GM23338 (cell line): ENCODE measurements around the gene DENND1B. TPM values are rescaled to one million over a fixed set of nuclear protein-coding genes. Genes with fewer than 3 reads are reported as not detected.

ENCODE experiments used
- ATAC-seq: fragments of 200-7000 bp; cut with Tn5 transposase; 3 replicates; pipeline ENCODE4 v1.9.1; 2020
- DNase-seq: peaks from one replicate; pipeline ENCODE4 v3.0.0-alpha.2; 2015; ENCODE audit warnings: low spot score
- H2AFZ ChIP-seq: fragments of 200-600 bp; sonication (generic); 2 replicates; pipeline ENCODE4 v1.8.0; 2016; ENCODE audit warnings: antibody characterized with exemption, mild to moderate bottlenecking, moderate library complexity
- H3F3A ChIP-seq: fragments of 200-600 bp; sonication (generic); replicated peaks from 2 replicates; pipeline ENCODE4 v1.8.0; 2017; ENCODE audit warnings: antibody characterized with exemption, mixed run types, low read depth
- H3K27ac ChIP-seq: fragments of 200-600 bp; sonication (generic); 2 replicates; pipeline ENCODE4 v1.6.1; 2016; ENCODE audit warnings: low read depth
- H3K27me3 ChIP-seq: fragments of 200-600 bp; sonication (generic); 2 replicates; pipeline ENCODE4 v1.8.0; 2016; ENCODE audit warnings: mild to moderate bottlenecking, mixed run types, moderate library complexity; ENCODE audit not compliant: insufficient read depth
- H3K36me3 ChIP-seq: fragments of 200-600 bp; sonication (generic); 2 replicates; pipeline ENCODE4 v1.8.0; 2016; ENCODE audit warnings: mild to moderate bottlenecking; ENCODE audit not compliant: insufficient read depth
- H3K4me1 ChIP-seq: fragments of 200-600 bp; sonication (generic); 2 replicates; pipeline ENCODE4 v1.8.0; 2016; ENCODE audit warnings: mild to moderate bottlenecking, moderate library complexity; ENCODE audit not compliant: insufficient read depth
- H3K4me2 ChIP-seq: fragments of 200-600 bp; sonication (generic); 2 replicates; pipeline ENCODE4 v1.7.1; 2017; ENCODE audit warnings: mixed run types
- H3K4me3 ChIP-seq: fragments of 200-600 bp; sonication (generic); 2 replicates; pipeline ENCODE4 v1.6.1; 2016; ENCODE audit warnings: mixed run types
- H3K79me2 ChIP-seq: fragments of 200-600 bp; sonication (generic); replicated peaks from 2 replicates; pipeline ENCODE4 v1.8.0; 2017; ENCODE audit warnings: mild to moderate bottlenecking; ENCODE audit not compliant: insufficient read depth
- H3K9me2 ChIP-seq: fragments of 200-600 bp; sonication (generic); 2 replicates; pipeline ENCODE4 v1.8.0; 2017; ENCODE audit not compliant: insufficient read depth
- H4K20me1 ChIP-seq: fragments of 200-600 bp; sonication (generic); replicated peaks from 2 replicates; pipeline ENCODE4 v1.8.0; 2017; ENCODE audit warnings: mild to moderate bottlenecking; ENCODE audit not compliant: insufficient read depth
- H3K27ac Mint-ChIP-seq: 2 replicates; pipeline ENCODE4 v1.8.0; 2020; ENCODE audit warnings: inconsistent platforms, mild to moderate bottlenecking, moderate library complexity, mixed read lengths
- H3K27me3 Mint-ChIP-seq: 3 replicates; pipeline ENCODE4 v1.8.0; 2022; ENCODE audit warnings: low read depth, mild to moderate bottlenecking, moderate library complexity, mixed read lengths, inconsistent platforms; ENCODE audit not compliant: insufficient read depth, poor library complexity
- H3K36me3 Mint-ChIP-seq: 3 replicates; pipeline ENCODE4 v1.8.0; 2021; ENCODE audit warnings: low read depth, mild to moderate bottlenecking, inconsistent platforms, moderate library complexity, mixed read lengths
- H3K4me1 Mint-ChIP-seq: 3 replicates; pipeline ENCODE4 v1.8.0; 2020; ENCODE audit warnings: mild to moderate bottlenecking, inconsistent platforms, mixed read lengths
- H3K4me3 Mint-ChIP-seq: 3 replicates; pipeline ENCODE4 v1.8.0; 2021; ENCODE audit warnings: moderate library complexity, mild to moderate bottlenecking, inconsistent platforms, mixed read lengths
- H3K9me3 Mint-ChIP-seq: 3 replicates; pipeline ENCODE4 v1.8.0; 2020; ENCODE audit warnings: moderate library complexity, mild to moderate bottlenecking, inconsistent platforms, mixed read lengths
- CREB1 ChIP-seq: fragments of 250-450 bp; sonication (Bioruptor Pico); IDR thresholded peaks from 2 replicates; pipeline ENCODE4 v1.5.0; 2020; ENCODE audit warnings: low read depth, mild to moderate bottlenecking, moderate library complexity
- CTCF ChIP-seq, 2 experiments: fragments of 200-600 bp in 1 of 2; sonication (generic) in 1 of 2; conservative IDR thresholded peaks; 2 replicates each; pipeline versions ENCODE4 v1.5.1 to v1.6.1; 2016 to 2017; ENCODE audit warnings: antibody characterized with exemption in 2 of 2, low read depth in 2 of 2, mild to moderate bottlenecking in 2 of 2, moderate library complexity in 1 of 2
- ETS1 ChIP-seq: IDR thresholded peaks from 2 replicates; pipeline ENCODE4 v1.6.1; 2016; ENCODE audit warnings: antibody characterized with exemption
- EZH2 ChIP-seq: fragments of 200-600 bp; sonication (generic); IDR thresholded peaks from one replicate; pipeline ENCODE4 v1.8.0; 2017; ENCODE audit warnings: antibody characterized with exemption, mild to moderate bottlenecking, low read depth; ENCODE audit not compliant: unreplicated experiment
- EZH2phosphoT487 ChIP-seq: fragments of 200-600 bp; sonication (generic); IDR thresholded peaks from one replicate; pipeline ENCODE4 v1.8.1; 2018; ENCODE audit warnings: antibody characterized with exemption; ENCODE audit not compliant: unreplicated experiment
- JUNB ChIP-seq: IDR thresholded peaks from one replicate; pipeline ENCODE4 v1.6.1; 2016; ENCODE audit warnings: antibody characterized with exemption; ENCODE audit not compliant: unreplicated experiment
- NANOG ChIP-seq: IDR thresholded peaks from 2 replicates; pipeline ENCODE4 v1.6.1; 2016; ENCODE audit warnings: antibody characterized with exemption, borderline replicate concordance
- POLR2AphosphoS5 ChIP-seq: IDR thresholded peaks from 2 replicates; pipeline ENCODE4 v1.6.1; 2016; ENCODE audit warnings: antibody characterized with exemption, low read depth
- REST ChIP-seq: IDR thresholded peaks from one replicate; pipeline ENCODE4 v1.6.1; 2018; ENCODE audit warnings: antibody characterized with exemption; ENCODE audit not compliant: unreplicated experiment
- STAT1 ChIP-seq: IDR thresholded peaks from one replicate; pipeline ENCODE4 v1.6.1; 2016; ENCODE audit warnings: antibody characterized with exemption; ENCODE audit not compliant: unreplicated experiment
- ZNF114 ChIP-seq: fragments of 250-450 bp; sonication (Bioruptor Pico); IDR thresholded peaks from 2 replicates; pipeline ENCODE4 v1.5.0; 2020; ENCODE audit warnings: mild to moderate bottlenecking, moderate library complexity
- ZNF331 ChIP-seq: fragments of 250-450 bp; sonication (Bioruptor Pico); IDR thresholded peaks from 2 replicates; pipeline ENCODE4 v1.5.0; 2020; ENCODE audit warnings: low read depth, mild to moderate bottlenecking, moderate library complexity
- ZNF462 ChIP-seq: fragments of 250-450 bp; sonication (Bioruptor Pico); IDR thresholded peaks from 2 replicates; pipeline ENCODE4 v1.5.0; 2020; ENCODE audit warnings: mild to moderate bottlenecking, moderate library complexity
- polyA plus RNA-seq: library from polyadenylated mRNA; unstranded; fragments of >200 nt; fragmentation: Nextera tagmentation; extraction: Ambion mirVana; gene quantifications from 2 replicates; pipeline ENCODE4 v1.2.1, GENCODE V29; 2016
- total RNA-seq: library from RNA; depleted of rRNA; stranded (reverse); fragments of >200 nt; shearing (Covaris generic); gene quantifications from 2 replicates; pipeline ENCODE4 v1.2.3, GENCODE V29; 2014

The DENND1B gene
- total and polyA plus RNA-seq, 2 experiments from 2014 or later, result 4.3 to 5.2 TPM

GRCh38 chr1:197659171-197659570 lies 116.1 kb downstream of the DENND1B start:
- no peaks in the 10 kb centered on the region for H3K27me3 Mint-ChIP-seq
- Histone ChIP-seq H3K79me2 (no peaks in the 10 kb centered on the region), H3K36me3 (no peaks in the 10 kb centered on the region), H3K4me2 (no peak overlapping the region), H3K27ac (no peak overlapping the region), H3K27me3 (no peaks in the 10 kb centered on the region), H4K20me1 (no peaks in the 10 kb centered on the region), H3K9me2 (no peaks in the 10 kb centered on the region), H3K4me1 (no peaks in the 10 kb centered on the region), H3K4me3 (no peak overlapping the region), H3F3A (no peaks in the 10 kb centered on the region), H2AFZ (no peak overlapping the region)
- no peak for ATAC-seq
- no peak for DNase-seq
- no peaks in the 10 kb centered on the region for H3K36me3 Mint-ChIP-seq
- TF ChIP-seq CTCF (conservative IDR thresholded peaks at IDR 0.05; ENCODE audit: low read depth in 2 of 2) (no peak), STAT1 (no peak), NANOG (no peak), CREB1 (CRISPR knock-in tag) (no peak), ZNF331 (CRISPR knock-in tag) (no peak), EZH2 (no peak), JUNB (no peak), ZNF462 (CRISPR knock-in tag) (no peak), ETS1 (no peak), REST (no peak), EZH2phosphoT487 (no peak), POLR2AphosphoS5 (no peak), ZNF114 (CRISPR knock-in tag) (no peak)
- H3K27ac Mint-ChIP-seq, result no peak overlapping the region
- peaks cover 5% of the 10 kb centered on the region; the same call in 2 of the 3 replicates for H3K4me1 Mint-ChIP-seq
- H3K4me3 Mint-ChIP-seq, result no peak overlapping the region
- no peaks in the 10 kb centered on the region for H3K9me3 Mint-ChIP-seq
